Measurements from ENCODE around the gene WNT3.
"Not testable (repeated sequence)": the region's sequence is repeated elsewhere in the genome, so short reads cannot be mapped to it uniquely, and the experiment has no call there.

Gene WNT3, protein sequence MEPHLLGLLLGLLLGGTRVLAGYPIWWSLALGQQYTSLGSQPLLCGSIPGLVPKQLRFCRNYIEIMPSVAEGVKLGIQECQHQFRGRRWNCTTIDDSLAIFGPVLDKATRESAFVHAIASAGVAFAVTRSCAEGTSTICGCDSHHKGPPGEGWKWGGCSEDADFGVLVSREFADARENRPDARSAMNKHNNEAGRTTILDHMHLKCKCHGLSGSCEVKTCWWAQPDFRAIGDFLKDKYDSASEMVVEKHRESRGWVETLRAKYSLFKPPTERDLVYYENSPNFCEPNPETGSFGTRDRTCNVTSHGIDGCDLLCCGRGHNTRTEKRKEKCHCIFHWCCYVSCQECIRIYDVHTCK

DNA sequence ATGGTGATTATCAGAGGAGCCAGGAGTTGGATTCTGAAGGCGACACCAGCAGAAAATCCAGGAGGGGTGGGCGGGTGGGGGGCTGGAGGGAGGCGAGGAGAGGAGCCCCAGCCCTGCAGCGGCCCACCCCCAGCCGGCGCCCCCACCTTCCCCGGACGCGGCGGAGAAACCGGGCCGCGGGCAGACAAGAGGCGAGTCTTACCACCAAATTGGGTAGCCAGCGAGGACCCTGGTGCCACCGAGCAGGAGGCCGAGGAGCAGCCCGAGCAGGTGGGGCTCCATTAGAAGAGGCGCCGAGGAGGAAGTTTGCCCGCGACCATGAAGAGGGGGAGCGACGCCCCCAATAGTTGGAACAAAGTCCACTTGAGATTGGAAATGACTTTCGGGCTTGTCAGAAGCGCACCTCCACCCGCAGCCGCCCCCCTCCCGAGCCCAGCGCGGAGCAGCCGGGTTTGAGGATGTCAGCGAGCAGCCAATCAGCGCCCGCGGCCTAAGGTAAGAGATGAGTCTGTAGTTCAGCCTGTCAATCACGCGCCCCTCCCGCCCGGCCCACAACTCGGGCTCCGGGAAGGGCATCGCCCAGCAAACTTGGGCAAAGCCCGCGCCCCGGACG, at the start of gene WNT3:
WNT3 (minus strand) TSS at position 377 of the 613 bp plus-strand sequence; CDS start at position 282, 95 bp downstream.
- no peak for FAIRE-seq

DNA sequence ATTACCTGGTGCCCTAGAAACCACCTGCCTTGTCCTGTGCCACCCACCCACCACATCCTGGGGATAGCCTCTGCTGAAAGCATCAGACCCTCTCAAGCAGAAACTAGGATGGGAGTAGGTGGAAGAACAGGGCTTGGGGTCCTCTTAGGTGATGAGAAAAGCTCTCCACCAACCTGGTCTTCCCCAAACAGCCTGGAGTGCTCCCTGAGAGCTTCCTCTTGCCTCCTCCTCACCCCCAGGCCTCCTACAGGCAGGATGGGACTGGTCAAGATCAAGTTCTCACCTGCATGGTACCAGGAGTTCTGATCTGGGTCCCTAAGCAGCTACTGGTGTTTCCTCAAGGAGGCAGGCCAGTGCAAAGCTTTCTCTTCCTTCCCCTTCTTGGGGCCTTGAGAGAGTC, 48.3 kb upstream of the WNT3 start:
- no peak for FAIRE-seq

DNA sequence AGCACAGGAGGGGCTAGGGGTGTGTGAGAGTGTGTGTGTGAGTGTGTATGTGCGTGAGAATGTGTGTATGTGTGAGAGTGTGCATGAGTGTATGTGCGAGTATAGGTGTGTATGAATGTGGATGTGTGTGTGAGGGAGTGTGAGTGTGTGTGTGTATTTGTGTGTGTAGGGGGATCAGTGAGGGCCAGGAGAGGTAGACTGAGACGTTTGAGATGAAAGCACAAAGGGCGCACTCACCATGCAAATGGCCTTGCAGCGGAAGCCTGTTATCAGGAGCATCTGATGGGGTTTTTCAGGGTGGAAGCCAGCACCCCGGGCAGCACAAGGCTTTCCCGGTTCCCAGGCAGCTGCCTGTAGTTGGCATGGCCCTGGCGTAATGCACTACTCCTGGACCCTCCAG, 47.8 kb upstream of the WNT3 start:
- no peak for FAIRE-seq

GRCh38 chr17:46865100-46865499, 46.6 kb upstream of the WNT3 start:
- no peak for FAIRE-seq

GRCh38 chr17:46863383-46864121, 45.1 kb upstream of the WNT3 start:
- FAIRE-seq, result no peak

GRCh38 chr17:46862949-46863348, 44.5 kb upstream of the WNT3 start:
- FAIRE-seq, result no peak

GRCh38 chr17:46859996-46860395, 41.5 kb upstream of the WNT3 start:
- FAIRE-seq, result no peak

DNA sequence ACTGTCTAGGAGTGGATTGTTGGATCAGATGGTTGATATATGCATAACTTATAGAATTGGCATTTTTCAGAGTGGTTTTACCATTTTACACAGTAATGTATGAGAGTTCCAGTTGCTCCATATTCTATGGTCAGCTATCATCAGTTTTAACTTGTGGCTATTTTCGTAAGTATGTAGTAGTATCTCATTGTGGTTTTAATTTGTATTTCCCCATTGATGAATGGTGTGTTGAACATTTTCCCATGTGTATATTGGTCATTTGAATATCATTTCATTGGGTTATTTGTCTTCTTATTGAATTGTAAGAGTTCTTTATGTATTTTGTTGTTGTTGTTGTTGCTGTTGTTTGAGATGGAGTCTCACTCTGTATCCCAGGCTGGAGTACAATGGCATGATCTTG, 39.1 kb upstream of the WNT3 start:
- FAIRE-seq, result no peak

DNA sequence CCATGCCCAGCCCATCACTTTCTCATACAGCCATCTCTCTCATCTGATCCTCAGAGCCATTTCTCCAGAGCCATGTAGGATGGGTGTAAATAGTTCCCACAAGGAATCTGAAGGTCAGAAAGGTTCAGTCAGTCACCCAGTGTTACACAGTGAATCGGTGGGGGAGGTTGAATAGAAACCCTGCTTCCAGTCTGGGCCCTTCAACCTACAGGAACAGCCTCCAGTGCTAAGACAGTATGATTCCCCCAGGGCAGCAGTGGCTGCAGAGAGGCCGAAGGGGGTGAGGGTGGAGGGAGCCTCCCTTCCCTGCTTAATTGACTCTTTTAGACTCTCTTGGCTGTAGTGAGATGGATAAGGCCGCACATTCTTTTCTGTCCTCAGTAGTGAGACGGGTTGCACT, 36.5 kb upstream of the WNT3 start:
- FAIRE-seq, result no peak

DNA sequence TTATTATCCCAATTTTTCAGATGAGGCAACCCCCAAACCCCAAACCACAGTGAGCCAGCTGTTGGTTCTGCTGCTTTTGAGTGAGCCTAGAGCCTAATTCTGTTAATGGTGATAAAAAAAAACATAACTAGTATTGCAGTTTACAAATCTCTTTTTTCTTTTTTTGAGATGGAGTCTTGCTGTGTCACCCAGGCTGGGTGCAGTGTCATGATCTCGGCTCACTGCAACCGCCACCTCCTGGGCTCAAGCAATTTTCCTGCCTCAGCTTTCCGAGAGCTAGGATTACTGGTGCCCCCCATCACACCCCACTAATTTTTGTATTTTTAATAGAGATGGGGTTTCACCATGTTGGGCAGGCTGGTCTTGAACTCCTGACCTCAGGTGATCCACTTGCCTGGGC, 36.0 kb upstream of the WNT3 start:
- FAIRE-seq, result no peak

GRCh38 chr17:46853896-46854444, 35.5 kb upstream of the WNT3 start:
- no peak for FAIRE-seq

- no peak for FAIRE-seq
These were observed 32.7 kb upstream of the WNT3 start, which contains the start of gene WNT9B for GRCh38 chr17:46851029-46851741. WNT9B (plus strand) TSS chr17:46851583; CDS start chr17:46851639, 56 bp downstream.

GRCh38 chr17:46850688-46851028, 32.2 kb upstream of the WNT3 start:
- no peak for FAIRE-seq

GRCh38 chr17:46848534-46848933, 30.0 kb upstream of the WNT3 start:
- no peak for FAIRE-seq

DNA sequence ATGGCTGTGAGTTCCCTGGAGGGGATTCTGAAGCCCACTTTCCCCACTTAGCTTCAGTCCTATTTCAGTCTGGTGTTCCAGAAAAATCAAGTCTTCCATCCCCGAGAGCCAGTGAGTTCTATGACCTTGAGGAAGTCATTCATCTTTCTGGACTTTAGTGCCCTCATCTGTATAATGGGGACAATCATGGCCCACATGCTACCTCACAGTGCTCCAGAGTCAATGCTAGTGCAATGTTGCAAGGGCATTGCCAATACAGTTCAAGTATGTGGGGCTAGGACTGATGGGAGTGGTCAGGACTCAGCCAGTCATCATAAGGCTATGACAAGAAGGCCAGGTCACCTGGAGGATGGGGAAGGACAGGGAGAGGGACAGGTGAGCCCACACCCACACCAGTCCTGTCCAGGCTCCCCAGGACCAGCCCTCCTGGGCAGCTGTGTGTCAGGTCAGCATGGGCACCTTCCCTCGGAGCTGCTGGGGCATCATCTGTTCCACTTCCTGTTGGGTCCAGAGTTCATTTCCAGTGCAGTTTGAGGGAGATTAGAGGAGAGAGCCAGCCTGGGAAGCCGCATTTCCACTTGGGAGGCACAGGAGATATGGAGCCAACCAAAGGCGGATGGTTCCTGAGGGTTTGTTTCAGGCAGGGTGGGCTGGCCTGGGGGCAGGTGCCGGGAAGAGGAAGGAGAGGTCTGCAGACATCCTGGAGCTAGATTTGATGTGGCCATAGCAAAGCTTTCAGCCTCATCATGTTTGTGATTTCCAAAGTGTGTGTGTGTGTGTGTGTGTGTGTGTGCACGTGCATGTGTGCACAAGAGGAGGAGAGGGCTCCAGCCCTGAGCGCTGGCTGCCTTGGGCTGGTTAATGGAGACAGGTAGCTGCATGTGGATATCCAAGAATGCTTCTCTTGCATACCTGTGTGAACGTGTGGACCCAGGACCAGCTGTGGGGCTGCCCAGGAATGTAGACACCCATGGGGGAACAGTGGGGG, 29.0 kb upstream of the WNT3 start:
- no peak for FAIRE-seq

GRCh38 chr17:46842835-46843234, 24.3 kb upstream of the WNT3 start:
- no peak for FAIRE-seq

DNA sequence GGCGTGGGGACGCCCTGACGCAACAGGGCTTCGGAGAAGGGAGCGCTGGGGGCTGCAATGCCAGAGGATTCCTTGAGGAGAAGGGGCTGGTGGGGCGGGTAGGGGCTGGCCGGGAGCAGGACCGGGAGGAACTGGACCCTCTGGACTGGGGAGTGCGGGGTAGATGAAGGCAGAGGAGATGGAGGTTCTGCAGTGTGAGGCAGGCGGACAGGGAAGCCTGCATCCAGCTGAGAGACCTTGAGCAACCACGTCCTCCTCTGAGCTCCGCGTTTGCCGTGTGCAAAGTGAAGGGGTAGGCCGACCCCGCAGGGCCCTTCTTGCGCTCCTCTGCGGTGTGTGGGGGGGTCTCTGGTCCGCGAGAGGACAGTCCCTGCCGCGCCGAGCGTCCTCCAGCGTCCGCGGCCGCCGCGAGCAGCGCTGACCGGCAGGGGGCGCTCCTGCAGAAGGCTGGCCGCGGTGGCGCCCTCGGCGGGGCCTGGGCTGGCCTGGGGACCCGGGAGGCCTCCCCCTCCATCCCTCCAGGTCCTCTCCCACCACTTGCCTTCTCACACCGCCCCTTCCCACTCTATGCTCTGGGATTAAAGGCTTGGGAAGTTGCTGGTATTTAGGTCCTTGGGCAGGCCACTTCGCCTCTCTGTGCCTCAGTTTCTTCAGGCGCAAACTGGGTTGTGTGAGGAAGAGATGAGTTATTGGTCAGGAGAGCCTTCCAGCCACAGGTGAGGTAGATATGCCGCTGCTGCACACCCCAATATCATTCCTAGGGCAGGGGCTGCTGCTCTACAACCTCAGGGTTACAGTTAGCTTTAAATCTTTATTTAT, 23.3 kb upstream of the WNT3 start:
- no peak for FAIRE-seq

GRCh38 chr17:46840596-46840995, 22.1 kb upstream of the WNT3 start:
- not testable (repeated sequence) for FAIRE-seq

DNA sequence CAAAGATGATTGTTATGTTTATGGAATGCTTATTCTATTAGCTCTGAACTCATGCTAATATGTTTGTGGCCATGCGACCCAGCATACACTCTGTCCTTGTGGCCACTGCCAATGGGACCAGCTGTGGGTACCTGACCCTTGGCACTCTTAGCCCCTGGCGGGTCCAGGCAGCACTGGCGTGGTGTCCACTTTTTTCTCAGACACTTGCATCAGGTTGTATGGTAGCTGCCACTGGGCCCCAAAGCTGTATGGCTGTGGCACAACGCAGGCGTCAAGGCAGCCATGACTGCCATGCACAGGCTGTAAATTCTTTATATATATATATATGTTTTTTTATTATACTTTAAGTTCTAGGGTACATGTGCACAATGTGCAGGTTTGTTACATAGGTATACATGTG, 20.7 kb upstream of the WNT3 start:
- FAIRE-seq, result no peak

- no peak for FAIRE-seq
These were observed 19.0 kb upstream of the WNT3 start for GRCh38 chr17:46837521-46837920.

GRCh38 chr17:46836500-46836899, 18.0 kb upstream of the WNT3 start:
- no peak for FAIRE-seq

All from G401.6 (cell line).